ENCODE results near the gene SEPTIN12. TPM values are rescaled to one million over a fixed set of nuclear protein-coding genes. Genes with fewer than 3 reads are reported as not detected.

Gene SEPTIN12
- total RNA-seq, 1 donor from 2014 or later = not detected

- no peak for TF ChIP-seq CTCF (conservative IDR thresholded peaks at IDR 0.05; ENCODE audit: low read depth, low read length)
- DNase-seq (ENCODE audit: low read depth) = no peak
- H3K4me3 ChIP-seq (ENCODE audit: low read depth, low read length) = peak overlapping the region; percentile 72
These were observed 15.3 kb upstream of the SEPTIN12 start for GRCh38 chr16:4803401-4803844.

- peak; percentile 27 for DNase-seq (ENCODE audit: low read depth)
- H3K4me3 ChIP-seq (ENCODE audit: low read depth, low read length) = peak overlapping the region; percentile 72
- no peak for TF ChIP-seq CTCF (conservative IDR thresholded peaks at IDR 0.05; ENCODE audit: low read depth, low read length)
These were observed 14.6 kb upstream of the SEPTIN12 start for GRCh38 chr16:4802659-4803287.

GRCh38 chr16:4801962-4802658 is 14.0 kb upstream of the SEPTIN12 start, which contains the start of gene ROGDI:
ROGDI (minus strand) TSS chr16:4802633; CDS start chr16:4802571, 62 bp downstream.
- peak within 1 kb of the TSS; percentile 72 for H3K4me3 ChIP-seq (ENCODE audit: low read depth, low read length)
- no peak for DNase-seq (ENCODE audit: low read depth)
- TF ChIP-seq CTCF (conservative IDR thresholded peaks at IDR 0.05; ENCODE audit: low read depth, low read length) = no peak

- TF ChIP-seq CTCF (conservative IDR thresholded peaks at IDR 0.05; ENCODE audit: low read depth, low read length) = no peak
- H3K4me3 ChIP-seq (ENCODE audit: low read depth, low read length) = peak overlapping the region; percentile 72
- DNase-seq (ENCODE audit: low read depth) = no peak
These were observed 13.2 kb upstream of the SEPTIN12 start for GRCh38 chr16:4801051-4801961.

- H3K4me3 ChIP-seq (ENCODE audit: low read depth, low read length) = no peak overlapping the region
- TF ChIP-seq CTCF (conservative IDR thresholded peaks at IDR 0.05; ENCODE audit: low read depth, low read length) = no peak
- DNase-seq (ENCODE audit: low read depth) = no peak
These were observed 12.3 kb upstream of the SEPTIN12 start for GRCh38 chr16:4800290-4801041.

GRCh38 chr16:4799171-4799855 is 11.2 kb upstream of the SEPTIN12 start:
- TF ChIP-seq CTCF (conservative IDR thresholded peaks at IDR 0.05; ENCODE audit: low read depth, low read length) = no peak
- no peak for DNase-seq (ENCODE audit: low read depth)
- H3K4me3 ChIP-seq (ENCODE audit: low read depth, low read length) = no peak overlapping the region

All from epithelial cell of proximal tubule (primary cell).